Gastroesophageal sphincter (tissue), 4 donors: ENCODE measurements around the gene ENAM. TPM values are rescaled to one million over a fixed set of nuclear protein-coding genes. Genes with fewer than 3 reads are reported as not detected.
"Not testable (repeated sequence)": the region's sequence is repeated elsewhere in the genome, so short reads cannot be mapped to it uniquely, and the experiment has no call there.

Experiments used
- ATAC-seq: fragments of 150-250 bp; one replicate; pipeline ENCODE4 v1.9.1; 2016; ENCODE audit warnings: mild to moderate bottlenecking, moderate library complexity
- H3K27ac ChIP-seq, 4 donors: fragments of 200-600 bp; sonication (generic) in 3 of 4; 1 replicate in 3 of 4; 2 replicates in 1 of 4; pipeline ENCODE4 v1.5.1; 2016 to 2019
- H3K27me3 ChIP-seq: fragments of 200-600 bp; sonication (generic); one replicate; pipeline ENCODE4 v1.5.1; 2019
- H3K36me3 ChIP-seq, 2 donors: fragments of 200-600 bp; sonication (generic); one replicate each; pipeline ENCODE4 v1.5.1; 2019; ENCODE audit warnings: control low read depth in 1 of 2
- H3K4me1 ChIP-seq, 3 donors: fragments of 200-600 bp; sonication (generic); 1 replicate in 2 of 3; 2 replicates in 1 of 3; pipeline ENCODE4 v1.5.1; 2016 to 2019; ENCODE audit warnings: control low read depth in 2 of 3
- H3K4me3 ChIP-seq, 2 donors: fragments of 200-600 bp; sonication (generic); one replicate each; pipeline ENCODE4 v1.5.1; 2019; ENCODE audit warnings: mild to moderate bottlenecking in 1 of 2, moderate library complexity in 1 of 2
- H3K9me3 ChIP-seq, 3 donors: fragments of 200-600 bp; sonication (generic); one replicate each; pipeline ENCODE4 v1.5.1; 2017 to 2019; ENCODE audit warnings: control low read depth in 2 of 3
- CTCF ChIP-seq, 4 experiments: fragments of 200-600 bp in 2 of 4; fragments of 450-650 bp in 2 of 4; sonication (generic) in 1 of 4; IDR thresholded peaks; one replicate each; pipeline ENCODE4 v1.5.1; 2017 to 2019; ENCODE audit warnings: antibody characterized with exemption in 4 of 4, mild to moderate bottlenecking in 2 of 4, moderate library complexity in 2 of 4
- EP300 ChIP-seq: sonication (generic); formaldehyde crosslinking; IDR thresholded peaks from one replicate; pipeline ENCODE4 v1.6.1; 2017; ENCODE audit warnings: antibody characterized with exemption, mild to moderate bottlenecking
- POLR2A ChIP-seq, 2 donors: fragments of 450-650 bp; IDR thresholded peaks; one replicate each; pipeline ENCODE4 v1.6.1; 2017; ENCODE audit warnings: antibody characterized with exemption in 2 of 2, mild to moderate bottlenecking in 2 of 2, moderate library complexity in 1 of 2
- POLR2AphosphoS5 ChIP-seq: sonication (generic); formaldehyde crosslinking; IDR thresholded peaks from one replicate; pipeline ENCODE4 v1.6.1; 2017; ENCODE audit warnings: antibody characterized with exemption
- WGBS, 2 donors: methylation state at CpG; one replicate each; pipeline ENCODE4 v1.1.5; 2018; ENCODE audit warnings: low coverage in 1 of 2; 5-methylcytosine and 5-hydroxymethylcytosine counted together
- total RNA-seq, 4 donors: library from RNA; depleted of rRNA; stranded (reverse); fragments of >200 nt; gene quantifications; one replicate each; pipeline ENCODE4 v1.1.0, GENCODE V29; 2016

ENAM gene
- total RNA-seq, 4 donors from 2014 or later = 0.16 to 0.54 TPM; not detected in 2

GRCh38 chr4:70657326-70657725, 28.8 kb downstream of the ENAM start:
- Histone ChIP-seq H3K4me1 (peaks cover 0 to under 1% (median 0%) of the 10 kb centered on the region in 3 donors), H3K36me3 (no peaks in the 10 kb centered on the region), H3K9me3 (no peaks in the 10 kb centered on the region), H3K27me3 (no peaks in the 10 kb centered on the region), H3K4me3 (no peak overlapping the region), H3K27ac (no peak overlapping the region)
- TF ChIP-seq EP300 (no peak), POLR2A (IDR thresholded peaks at IDR 0.05) (no peak), POLR2AphosphoS5 (no peak), CTCF (IDR thresholded peaks at IDR 0.05) (no peak)
- ATAC-seq = no peak
- WGBS, 2 donors = 76 to 79% methylated on average over 5 of the region's 5 CpGs

GRCh38 chr4:70658418-70658817, 29.9 kb downstream of the ENAM start:
- no peaks in the 10 kb centered on the region for H3K9me3 ChIP-seq
- TF ChIP-seq POLR2A (IDR thresholded peaks at IDR 0.05) = no peak
- TF ChIP-seq EP300 = no peak
- no peak for TF ChIP-seq CTCF (IDR thresholded peaks at IDR 0.05)
- no peak for TF ChIP-seq POLR2AphosphoS5
- 43 to 47% methylated on average over 3 of the region's 3 CpGs for WGBS, 2 donors
- no peak overlapping the region for H3K4me3 ChIP-seq
- no peak overlapping the region for H3K27ac ChIP-seq
- H3K4me1 ChIP-seq = no peaks in the 10 kb centered on the region
- ATAC-seq = no peak
- H3K27me3 ChIP-seq = no peaks in the 10 kb centered on the region
- H3K36me3 ChIP-seq = no peaks in the 10 kb centered on the region

- no peak for TF ChIP-seq POLR2AphosphoS5
- no peak for TF ChIP-seq POLR2A (IDR thresholded peaks at IDR 0.05)
- no peak for TF ChIP-seq EP300
- TF ChIP-seq CTCF (IDR thresholded peaks at IDR 0.05) = no peak
- no peak for ATAC-seq
- no peak overlapping the region for H3K4me3 ChIP-seq
- H3K9me3 ChIP-seq = no peaks in the 10 kb centered on the region
- no peaks in the 10 kb centered on the region for H3K27me3 ChIP-seq
- H3K27ac ChIP-seq = no peak overlapping the region
- H3K36me3 ChIP-seq = no peaks in the 10 kb centered on the region
- no peaks in the 10 kb centered on the region for H3K4me1 ChIP-seq
- 88 to 89% methylated on average over 1 to 2 of the region's 4 CpGs for WGBS, 2 donors
Observed at GRCh38 chr4:70660106-70660505, 31.6 kb downstream of the ENAM start.

- H3K4me3 ChIP-seq, H3K27ac ChIP-seq, H3K36me3 ChIP-seq, H3K9me3 ChIP-seq, ATAC-seq, H3K4me1 ChIP-seq, H3K27me3 ChIP-seq: not testable (repeated sequence)
- 86 to 93% methylated on average over 5 of the region's 5 CpGs for WGBS, 2 donors
Observed at GRCh38 chr4:70661309-70661922, 32.9 kb downstream of the ENAM start.

- H3K4me3 ChIP-seq = no peak within 1 kb of the TSS
- H3K4me1 ChIP-seq = no peaks in the 10 kb centered on the region
- H3K27me3 ChIP-seq = no peaks in the 10 kb centered on the region
- no peaks in the 10 kb centered on the region for H3K36me3 ChIP-seq
- 90% methylated on average over 1 of the region's 1 CpG; no CpG with 5 or more reads in 1 of the 2 donors for WGBS, 2 donors
- TF ChIP-seq EP300 = no peak
- TF ChIP-seq POLR2A (IDR thresholded peaks at IDR 0.05) = no peak
- TF ChIP-seq POLR2AphosphoS5 = no peak
- no peaks in the 10 kb centered on the region for H3K9me3 ChIP-seq
- no peak for ATAC-seq
- no peak within 1 kb of the TSS for H3K27ac ChIP-seq
Observed at GRCh38 chr4:70666369-70666768, 37.8 kb downstream of the ENAM start, which contains the start of gene JCHAIN. Gene JCHAIN (minus strand): TSS chr4:70666508. CDS start chr4:70666490, 18 bp downstream.

- Histone ChIP-seq H3K4me3 (no peak overlapping the region), H3K27me3 (no peaks in the 10 kb centered on the region), H3K27ac (no peak overlapping the region), H3K9me3 (no peaks in the 10 kb centered on the region), H3K36me3 (no peaks in the 10 kb centered on the region), H3K4me1 (no peaks in the 10 kb centered on the region)
- ATAC-seq = no peak
- 41 to 56% methylated on average over 3 of the region's 3 CpGs for WGBS, 2 donors
- TF ChIP-seq POLR2A (IDR thresholded peaks at IDR 0.05) (no peak), CTCF (IDR thresholded peaks at IDR 0.05) (no peak), EP300 (no peak), POLR2AphosphoS5 (no peak)
Observed at GRCh38 chr4:70667740-70668535, 39.4 kb downstream of the ENAM start.
